Lower leg skin (tissue), 4 donors: ENCODE data around the gene HOXB1. TPM values are rescaled to one million over a fixed set of nuclear protein-coding genes. Genes with fewer than 3 reads are reported as not detected.
"Not testable (repeated sequence)": the region's sequence is repeated elsewhere in the genome, so short reads cannot be mapped to it uniquely, and the experiment has no call there.

ENCODE experiments used
- DNase-seq, 2 donors: peaks; one replicate each; pipeline ENCODE4 v3.0.0-alpha.2; 2019; ENCODE audit warnings: low spot score in 2 of 2
- H3K4me3 ChIP-seq: fragments of 200-600 bp; sonication (generic); 2 replicates; pipeline ENCODE4 v1.5.1; 2017; ENCODE audit warnings: mild to moderate bottlenecking, low read depth; ENCODE audit not compliant: poor library complexity, severe bottlenecking
- CTCF ChIP-seq, 3 donors: fragments of 450-650 bp; IDR thresholded peaks; one replicate each; pipeline ENCODE4 v1.5.1; 2016; ENCODE audit warnings: antibody characterized with exemption in 3 of 3, mild to moderate bottlenecking in 3 of 3, moderate library complexity in 2 of 3
- POLR2A ChIP-seq, 2 donors: fragments of 450-650 bp; IDR thresholded peaks; one replicate each; pipeline ENCODE4 v1.6.1; 2016 to 2017; ENCODE audit warnings: antibody characterized with exemption in 2 of 2, mild to moderate bottlenecking in 1 of 2, moderate library complexity in 1 of 2
- WGBS, 2 donors: methylation state at CpG; one replicate each; pipeline ENCODE4 v1.1.5; 2018; 5-methylcytosine and 5-hydroxymethylcytosine counted together
- intact Hi-C: fragments of 100-400 bp; cut with DNase I; formaldehyde crosslinking; loops from one replicate; pipeline ENCODE4 v1.15.0; 2023; ENCODE audit warnings: low total_unique reads
- total RNA-seq, 4 donors: library from RNA; depleted of rRNA; stranded (reverse); fragments of >200 nt; gene quantifications; one replicate each; pipeline ENCODE4 v1.1.0, GENCODE V29; 2016

HOXB1 gene
- total RNA-seq, 4 donors from 2014 or later, result 0.19 to 0.52 TPM; not detected in 2

GRCh38 chr17:48540213-48540612 is 9.4 kb upstream of the HOXB1 start:
- intact Hi-C loops, result no loop called here

GRCh38 chr17:48539177-48539576 is 8.4 kb upstream of the HOXB1 start:
- intact Hi-C loops, result no loop called here
- WGBS, 2 donors, result 82 to 83% methylated on average over 4 of the region's 4 CpGs
- no peak for DNase-seq
- H3K4me3 ChIP-seq, result no peak overlapping the region
- TF ChIP-seq CTCF (IDR thresholded peaks at IDR 0.05) (no peak), POLR2A (IDR thresholded peaks at IDR 0.05) (no peak)

More at GRCh38 chr17:48540213-48540612, 9.4 kb upstream of the HOXB1 start:
- no peak overlapping the region for H3K4me3 ChIP-seq
- DNase-seq, result no peak
- TF ChIP-seq CTCF (IDR thresholded peaks at IDR 0.05) (no peak), POLR2A (IDR thresholded peaks at IDR 0.05) (no peak)
- WGBS, 2 donors, result 100% methylated on average over 1 of the region's 1 CpG

GRCh38 chr17:48537316-48537715 is 6.5 kb upstream of the HOXB1 start:
- TF ChIP-seq CTCF (IDR thresholded peaks at IDR 0.05) (no peak), POLR2A (IDR thresholded peaks at IDR 0.05) (no peak)
- intact Hi-C loops, result no loop called here
- WGBS, 2 donors, result 95 to 98% methylated on average over 3 of the region's 3 CpGs

GRCh38 chr17:48535793-48536559 is 5.2 kb upstream of the HOXB1 start:
- DNase-seq, H3K4me3 ChIP-seq, intact Hi-C loops: not testable (repeated sequence)
- WGBS, 2 donors, result 84 to 89% methylated on average over 9 of the region's 9 CpGs

More at GRCh38 chr17:48537316-48537715, 6.5 kb upstream of the HOXB1 start:
- no peak overlapping the region for H3K4me3 ChIP-seq
- DNase-seq, result no peak

GRCh38 chr17:48532261-48532660 is 1.4 kb upstream of the HOXB1 start:
- WGBS, 2 donors, result 89 to 95% methylated on average over 8 of the region's 8 CpGs
- TF ChIP-seq POLR2A (IDR thresholded peaks at IDR 0.05), result no peak
- TF ChIP-seq CTCF (IDR thresholded peaks at IDR 0.05), result no peak
- no peak overlapping the region for H3K4me3 ChIP-seq
- DNase-seq, result no peak
- intact Hi-C loops, result no loop called here

- intact Hi-C loops, result no loop called here
Observed at GRCh38 chr17:48530208-48530886, 464 bp downstream of the HOXB1 start.

More at GRCh38 chr17:48530208-48530886, 464 bp downstream of the HOXB1 start:
- H3K4me3 ChIP-seq, result no peak overlapping the region
- WGBS, 2 donors, result 85 to 89% methylated on average over 32 to 37 of the region's 37 CpGs
- TF ChIP-seq POLR2A (IDR thresholded peaks at IDR 0.05), result no peak
- no peak for DNase-seq
